ENCODE data around the gene HIPK3.

HIPK3 gene

GRCh38 chr11:33387996-33388395, 130.8 kb downstream of the HIPK3 start:
- in situ Hi-C loops (cut with MboI; ENCODE audit: low sequenced_read_pairs), result no loop called here

GRCh38 chr11:33388793-33389525, 131.8 kb downstream of the HIPK3 start:
- in situ Hi-C loops (cut with MboI; ENCODE audit: low sequenced_read_pairs), result no loop called here

GRCh38 chr11:33389635-33390034, 132.5 kb downstream of the HIPK3 start:
- in situ Hi-C loops (cut with MboI; ENCODE audit: low sequenced_read_pairs), result no loop called here

GRCh38 chr11:33390944-33391892, 134.0 kb downstream of the HIPK3 start:
- in situ Hi-C loops (cut with MboI; ENCODE audit: low sequenced_read_pairs), result no loop called here

GRCh38 chr11:33391893-33392251, 134.7 kb downstream of the HIPK3 start:
- in situ Hi-C loops (cut with MboI; ENCODE audit: low sequenced_read_pairs), result no loop called here

- in situ Hi-C loops (cut with MboI; ENCODE audit: low sequenced_read_pairs), result no loop called here
Observed at GRCh38 chr11:33394431-33395109, 137.4 kb downstream of the HIPK3 start.

GRCh38 chr11:33396361-33396760, 139.2 kb downstream of the HIPK3 start:
- in situ Hi-C loops (cut with MboI; ENCODE audit: low sequenced_read_pairs), result no loop called here

- in situ Hi-C loops (cut with MboI; ENCODE audit: low sequenced_read_pairs), result no loop called here
Observed at GRCh38 chr11:33399421-33399820, 142.2 kb downstream of the HIPK3 start.

- in situ Hi-C loops (cut with MboI; ENCODE audit: low sequenced_read_pairs), result no loop called here
Observed at GRCh38 chr11:33402066-33402465, 144.9 kb downstream of the HIPK3 start.

GRCh38 chr11:33403344-33403743, 146.2 kb downstream of the HIPK3 start:
- in situ Hi-C loops (cut with MboI; ENCODE audit: low sequenced_read_pairs), result no loop called here

GRCh38 chr11:33405834-33406602, 148.8 kb downstream of the HIPK3 start:
- in situ Hi-C loops (cut with MboI; ENCODE audit: low sequenced_read_pairs), result no loop called here
